Type B pancreatic cell (in vitro differentiated cells): ENCODE results near the gene COX4I1. TPM values are rescaled to one million over a fixed set of nuclear protein-coding genes. Genes with fewer than 3 reads are reported as not detected.

ENCODE experiments used
- DNase-seq: peaks from one replicate; pipeline ENCODE4 v3.0.0; 2021; ENCODE audit warnings: mixed read lengths; ENCODE audit not compliant: unreplicated experiment; ENCODE audit errors: extremely low spot score
- H3K27ac Mint-ChIP-seq: 2 replicates; pipeline ENCODE4 v1.8.0; 2021; ENCODE audit warnings: mild to moderate bottlenecking, mixed read lengths
- H3K27me3 Mint-ChIP-seq: 2 replicates; pipeline ENCODE4 v1.8.0; 2021; ENCODE audit warnings: mixed read lengths
- H3K36me3 Mint-ChIP-seq: 2 replicates; pipeline ENCODE4 v1.8.0; 2021; ENCODE audit warnings: mixed read lengths
- H3K4me1 Mint-ChIP-seq: one replicate; pipeline ENCODE4 v1.8.0; 2021; ENCODE audit warnings: mixed read lengths; ENCODE audit not compliant: unreplicated experiment
- H3K4me3 Mint-ChIP-seq: 2 replicates; pipeline ENCODE4 v1.8.0; 2021; ENCODE audit warnings: mild to moderate bottlenecking, mixed read lengths
- H3K9me3 Mint-ChIP-seq: 2 replicates; pipeline ENCODE4 v1.8.0; 2021; ENCODE audit warnings: mixed read lengths
- CTCF ChIP-seq: fragments of 200-600 bp; sonication (generic); conservative IDR thresholded peaks from 2 replicates; pipeline ENCODE4 v1.5.0; 2021; ENCODE audit warnings: antibody characterized with exemption, mild to moderate bottlenecking
- total RNA-seq: library from RNA; stranded (reverse); gene quantifications from 2 replicates; pipeline ENCODE4 v1.2.1, GENCODE V29; 2021; ENCODE audit warnings: low replicate concordance

The COX4I1 gene
- total RNA-seq, 1 donor from 2014 or later = 524 TPM

GRCh38 chr16:85829171-85829719, 29.8 kb downstream of the COX4I1 start:
- Mint-ChIP-seq H3K4me3 (no peak overlapping the region), H3K27me3 (peaks cover 39% of the 10 kb centered on the region), H3K9me3 (no peaks in the 10 kb centered on the region), H3K27ac (no peak overlapping the region), H3K36me3 (no peaks in the 10 kb centered on the region), H3K4me1 (no peaks in the 10 kb centered on the region)
- TF ChIP-seq CTCF = no peak
- DNase-seq = no peak

GRCh38 chr16:85829751-85830445, 30.4 kb downstream of the COX4I1 start:
- no peaks in the 10 kb centered on the region for H3K4me1 Mint-ChIP-seq
- H3K4me3 Mint-ChIP-seq = no peak overlapping the region
- no peak for DNase-seq
- no peak for TF ChIP-seq CTCF
- no peaks in the 10 kb centered on the region for H3K36me3 Mint-ChIP-seq
- H3K9me3 Mint-ChIP-seq = no peaks in the 10 kb centered on the region
- peaks cover 45% of the 10 kb centered on the region for H3K27me3 Mint-ChIP-seq
- no peak overlapping the region for H3K27ac Mint-ChIP-seq

- Mint-ChIP-seq H3K36me3 (no peaks in the 10 kb centered on the region), H3K27ac (no peak overlapping the region), H3K9me3 (no peaks in the 10 kb centered on the region), H3K27me3 (peaks cover 52% of the 10 kb centered on the region), H3K4me1 (no peaks in the 10 kb centered on the region), H3K4me3 (no peak overlapping the region)
- no peak for TF ChIP-seq CTCF
- no peak for DNase-seq
Observed at GRCh38 chr16:85830821-85831220, 31.3 kb downstream of the COX4I1 start.

- no peaks in the 10 kb centered on the region for H3K4me1 Mint-ChIP-seq
- no peak overlapping the region for H3K4me3 Mint-ChIP-seq
- no peaks in the 10 kb centered on the region for H3K36me3 Mint-ChIP-seq
- no peak for DNase-seq
- H3K27me3 Mint-ChIP-seq = peaks cover 60% of the 10 kb centered on the region
- no peak for TF ChIP-seq CTCF
- no peaks in the 10 kb centered on the region for H3K9me3 Mint-ChIP-seq
- no peak overlapping the region for H3K27ac Mint-ChIP-seq
Observed at GRCh38 chr16:85832570-85833218, 33.2 kb downstream of the COX4I1 start.

- Mint-ChIP-seq H3K27ac (no peak overlapping the region), H3K4me1 (no peaks in the 10 kb centered on the region), H3K27me3 (peaks cover 65% of the 10 kb centered on the region), H3K4me3 (no peak overlapping the region), H3K36me3 (no peaks in the 10 kb centered on the region), H3K9me3 (no peaks in the 10 kb centered on the region)
- DNase-seq = no peak
- no peak for TF ChIP-seq CTCF
Observed at GRCh38 chr16:85833219-85833920, 33.9 kb downstream of the COX4I1 start.
